ENCODE measurements around the gene ANKS1B. TPM values are rescaled to one million over a fixed set of nuclear protein-coding genes. Genes with fewer than 3 reads are reported as not detected.

ANKS1B gene
- total RNA-seq, 1 experiment from 2014 or later, result 5.8 TPM

DNA sequence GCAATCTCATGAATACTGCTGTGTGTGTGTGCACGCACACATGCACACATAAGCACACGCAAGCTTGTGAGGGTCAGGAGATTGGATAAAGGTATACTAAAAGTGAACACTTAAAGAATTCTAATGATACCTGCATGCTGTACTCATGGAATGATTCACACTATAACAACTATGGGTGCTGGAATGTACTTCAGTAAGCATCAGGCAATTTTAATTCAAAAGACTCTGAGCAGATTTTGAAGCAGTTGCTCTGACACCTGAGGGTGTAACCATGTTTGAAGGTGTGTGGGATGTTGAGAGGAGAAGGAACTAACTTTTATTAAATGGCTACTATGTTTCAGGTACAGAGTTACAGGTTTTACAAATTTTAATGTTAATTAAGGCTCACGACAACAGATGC lies 275.6 kb downstream of the ANKS1B start:
- no peak overlapping the region for H3K27ac Mint-ChIP-seq
- H3K27me3 Mint-ChIP-seq (ENCODE audit: low read depth), result peaks cover 1% of the 10 kb centered on the region; the same call in 1 of the 2 replicates
- peaks cover 16% of the 10 kb centered on the region for H3K36me3 Mint-ChIP-seq
- no peak for ATAC-seq
- no peak overlapping the region for H3K4me3 Mint-ChIP-seq
- POLR2A ChIA-PET, result no interaction called here
- peaks cover 4% of the 10 kb centered on the region for H3K4me1 Mint-ChIP-seq
- peaks cover 19% of the 10 kb centered on the region for H3K9me3 Mint-ChIP-seq
- no peak for DNase-seq (ENCODE audit: low spot score)
- TF ChIP-seq ZNF671 (CRISPR knock-in tag; IDR thresholded peaks at IDR 0.05) (no peak), ZNF416 (CRISPR knock-in tag; IDR thresholded peaks at IDR 0.05) (no peak), JUN (CRISPR knock-in tag; IDR thresholded peaks at IDR 0.05) (no peak), NR1H2 (CRISPR knock-in tag; IDR thresholded peaks at IDR 0.05) (no peak), NFE2L1 (CRISPR knock-in tag; IDR thresholded peaks at IDR 0.05) (no peak), CREM (CRISPR knock-in tag; IDR thresholded peaks at IDR 0.05) (no peak), SP1 (CRISPR knock-in tag; conservative IDR thresholded peaks at IDR 0.05) (no peak), ATF1 (CRISPR knock-in tag; IDR thresholded peaks at IDR 0.05) (no peak), RELA (CRISPR knock-in tag; IDR thresholded peaks at IDR 0.05; ENCODE audit: borderline replicate concordance) (no peak), MYBL2 (CRISPR knock-in tag; IDR thresholded peaks at IDR 0.05) (no peak), TEAD4 (CRISPR knock-in tag; IDR thresholded peaks at IDR 0.05) (no peak)
- TF ChIP-seq, protein P1, sequence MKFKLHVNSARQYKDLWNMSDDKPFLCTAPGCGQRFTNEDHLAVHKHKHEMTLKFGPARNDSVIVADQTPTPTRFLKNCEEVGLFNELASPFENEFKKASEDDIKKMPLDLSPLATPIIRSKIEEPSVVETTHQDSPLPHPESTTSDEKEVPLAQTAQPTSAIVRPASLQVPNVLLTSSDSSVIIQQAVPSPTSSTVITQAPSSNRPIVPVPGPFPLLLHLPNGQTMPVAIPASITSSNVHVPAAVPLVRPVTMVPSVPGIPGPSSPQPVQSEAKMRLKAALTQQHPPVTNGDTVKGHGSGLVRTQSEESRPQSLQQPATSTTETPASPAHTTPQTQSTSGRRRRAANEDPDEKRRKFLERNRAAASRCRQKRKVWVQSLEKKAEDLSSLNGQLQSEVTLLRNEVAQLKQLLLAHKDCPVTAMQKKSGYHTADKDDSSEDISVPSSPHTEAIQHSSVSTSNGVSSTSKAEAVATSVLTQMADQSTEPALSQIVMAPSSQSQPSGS (CRISPR knock-in tag; IDR thresholded peaks at IDR 0.05; ENCODE audit: borderline replicate concordance, low read depth), result no peak
- TF ChIP-seq, protein P2, sequence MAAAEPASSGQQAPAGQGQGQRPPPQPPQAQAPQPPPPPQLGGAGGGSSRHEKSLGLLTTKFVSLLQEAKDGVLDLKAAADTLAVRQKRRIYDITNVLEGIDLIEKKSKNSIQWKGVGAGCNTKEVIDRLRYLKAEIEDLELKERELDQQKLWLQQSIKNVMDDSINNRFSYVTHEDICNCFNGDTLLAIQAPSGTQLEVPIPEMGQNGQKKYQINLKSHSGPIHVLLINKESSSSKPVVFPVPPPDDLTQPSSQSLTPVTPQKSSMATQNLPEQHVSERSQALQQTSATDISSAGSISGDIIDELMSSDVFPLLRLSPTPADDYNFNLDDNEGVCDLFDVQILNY (CRISPR knock-in tag; IDR thresholded peaks at IDR 0.05), result no peak
- TF ChIP-seq, protein P3, sequence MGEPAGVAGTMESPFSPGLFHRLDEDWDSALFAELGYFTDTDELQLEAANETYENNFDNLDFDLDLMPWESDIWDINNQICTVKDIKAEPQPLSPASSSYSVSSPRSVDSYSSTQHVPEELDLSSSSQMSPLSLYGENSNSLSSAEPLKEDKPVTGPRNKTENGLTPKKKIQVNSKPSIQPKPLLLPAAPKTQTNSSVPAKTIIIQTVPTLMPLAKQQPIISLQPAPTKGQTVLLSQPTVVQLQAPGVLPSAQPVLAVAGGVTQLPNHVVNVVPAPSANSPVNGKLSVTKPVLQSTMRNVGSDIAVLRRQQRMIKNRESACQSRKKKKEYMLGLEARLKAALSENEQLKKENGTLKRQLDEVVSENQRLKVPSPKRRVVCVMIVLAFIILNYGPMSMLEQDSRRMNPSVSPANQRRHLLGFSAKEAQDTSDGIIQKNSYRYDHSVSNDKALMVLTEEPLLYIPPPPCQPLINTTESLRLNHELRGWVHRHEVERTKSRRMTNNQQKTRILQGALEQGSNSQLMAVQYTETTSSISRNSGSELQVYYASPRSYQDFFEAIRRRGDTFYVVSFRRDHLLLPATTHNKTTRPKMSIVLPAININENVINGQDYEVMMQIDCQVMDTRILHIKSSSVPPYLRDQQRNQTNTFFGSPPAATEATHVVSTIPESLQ (CRISPR knock-in tag; IDR thresholded peaks at IDR 0.05), result no peak
- TF ChIP-seq, protein P4, sequence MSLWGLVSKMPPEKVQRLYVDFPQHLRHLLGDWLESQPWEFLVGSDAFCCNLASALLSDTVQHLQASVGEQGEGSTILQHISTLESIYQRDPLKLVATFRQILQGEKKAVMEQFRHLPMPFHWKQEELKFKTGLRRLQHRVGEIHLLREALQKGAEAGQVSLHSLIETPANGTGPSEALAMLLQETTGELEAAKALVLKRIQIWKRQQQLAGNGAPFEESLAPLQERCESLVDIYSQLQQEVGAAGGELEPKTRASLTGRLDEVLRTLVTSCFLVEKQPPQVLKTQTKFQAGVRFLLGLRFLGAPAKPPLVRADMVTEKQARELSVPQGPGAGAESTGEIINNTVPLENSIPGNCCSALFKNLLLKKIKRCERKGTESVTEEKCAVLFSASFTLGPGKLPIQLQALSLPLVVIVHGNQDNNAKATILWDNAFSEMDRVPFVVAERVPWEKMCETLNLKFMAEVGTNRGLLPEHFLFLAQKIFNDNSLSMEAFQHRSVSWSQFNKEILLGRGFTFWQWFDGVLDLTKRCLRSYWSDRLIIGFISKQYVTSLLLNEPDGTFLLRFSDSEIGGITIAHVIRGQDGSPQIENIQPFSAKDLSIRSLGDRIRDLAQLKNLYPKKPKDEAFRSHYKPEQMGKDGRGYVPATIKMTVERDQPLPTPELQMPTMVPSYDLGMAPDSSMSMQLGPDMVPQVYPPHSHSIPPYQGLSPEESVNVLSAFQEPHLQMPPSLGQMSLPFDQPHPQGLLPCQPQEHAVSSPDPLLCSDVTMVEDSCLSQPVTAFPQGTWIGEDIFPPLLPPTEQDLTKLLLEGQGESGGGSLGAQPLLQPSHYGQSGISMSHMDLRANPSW (CRISPR knock-in tag; conservative IDR thresholded peaks at IDR 0.05; ENCODE audit: low read depth), result no peak
- TF ChIP-seq, protein P5, sequence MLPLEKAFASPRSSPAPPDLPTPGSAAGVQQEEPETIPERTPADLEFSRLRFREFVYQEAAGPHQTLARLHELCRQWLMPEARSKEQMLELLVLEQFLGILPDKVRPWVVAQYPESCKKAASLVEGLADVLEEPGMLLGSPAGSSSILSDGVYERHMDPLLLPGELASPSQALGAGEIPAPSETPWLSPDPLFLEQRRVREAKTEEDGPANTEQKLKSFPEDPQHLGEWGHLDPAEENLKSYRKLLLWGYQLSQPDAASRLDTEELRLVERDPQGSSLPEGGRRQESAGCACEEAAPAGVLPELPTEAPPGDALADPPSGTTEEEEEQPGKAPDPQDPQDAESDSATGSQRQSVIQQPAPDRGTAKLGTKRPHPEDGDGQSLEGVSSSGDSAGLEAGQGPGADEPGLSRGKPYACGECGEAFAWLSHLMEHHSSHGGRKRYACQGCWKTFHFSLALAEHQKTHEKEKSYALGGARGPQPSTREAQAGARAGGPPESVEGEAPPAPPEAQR (CRISPR knock-in tag; IDR thresholded peaks at IDR 0.05), result no peak
- TF ChIP-seq, protein P6, sequence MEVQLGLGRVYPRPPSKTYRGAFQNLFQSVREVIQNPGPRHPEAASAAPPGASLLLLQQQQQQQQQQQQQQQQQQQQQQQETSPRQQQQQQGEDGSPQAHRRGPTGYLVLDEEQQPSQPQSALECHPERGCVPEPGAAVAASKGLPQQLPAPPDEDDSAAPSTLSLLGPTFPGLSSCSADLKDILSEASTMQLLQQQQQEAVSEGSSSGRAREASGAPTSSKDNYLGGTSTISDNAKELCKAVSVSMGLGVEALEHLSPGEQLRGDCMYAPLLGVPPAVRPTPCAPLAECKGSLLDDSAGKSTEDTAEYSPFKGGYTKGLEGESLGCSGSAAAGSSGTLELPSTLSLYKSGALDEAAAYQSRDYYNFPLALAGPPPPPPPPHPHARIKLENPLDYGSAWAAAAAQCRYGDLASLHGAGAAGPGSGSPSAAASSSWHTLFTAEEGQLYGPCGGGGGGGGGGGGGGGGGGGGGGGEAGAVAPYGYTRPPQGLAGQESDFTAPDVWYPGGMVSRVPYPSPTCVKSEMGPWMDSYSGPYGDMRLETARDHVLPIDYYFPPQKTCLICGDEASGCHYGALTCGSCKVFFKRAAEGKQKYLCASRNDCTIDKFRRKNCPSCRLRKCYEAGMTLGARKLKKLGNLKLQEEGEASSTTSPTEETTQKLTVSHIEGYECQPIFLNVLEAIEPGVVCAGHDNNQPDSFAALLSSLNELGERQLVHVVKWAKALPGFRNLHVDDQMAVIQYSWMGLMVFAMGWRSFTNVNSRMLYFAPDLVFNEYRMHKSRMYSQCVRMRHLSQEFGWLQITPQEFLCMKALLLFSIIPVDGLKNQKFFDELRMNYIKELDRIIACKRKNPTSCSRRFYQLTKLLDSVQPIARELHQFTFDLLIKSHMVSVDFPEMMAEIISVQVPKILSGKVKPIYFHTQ (CRISPR knock-in tag; IDR thresholded peaks at IDR 0.05), result no peak
- TF ChIP-seq, protein P7, sequence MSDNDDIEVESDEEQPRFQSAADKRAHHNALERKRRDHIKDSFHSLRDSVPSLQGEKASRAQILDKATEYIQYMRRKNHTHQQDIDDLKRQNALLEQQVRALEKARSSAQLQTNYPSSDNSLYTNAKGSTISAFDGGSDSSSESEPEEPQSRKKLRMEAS (CRISPR knock-in tag; IDR thresholded peaks at IDR 0.05), result no peak
- TF ChIP-seq, protein P8, sequence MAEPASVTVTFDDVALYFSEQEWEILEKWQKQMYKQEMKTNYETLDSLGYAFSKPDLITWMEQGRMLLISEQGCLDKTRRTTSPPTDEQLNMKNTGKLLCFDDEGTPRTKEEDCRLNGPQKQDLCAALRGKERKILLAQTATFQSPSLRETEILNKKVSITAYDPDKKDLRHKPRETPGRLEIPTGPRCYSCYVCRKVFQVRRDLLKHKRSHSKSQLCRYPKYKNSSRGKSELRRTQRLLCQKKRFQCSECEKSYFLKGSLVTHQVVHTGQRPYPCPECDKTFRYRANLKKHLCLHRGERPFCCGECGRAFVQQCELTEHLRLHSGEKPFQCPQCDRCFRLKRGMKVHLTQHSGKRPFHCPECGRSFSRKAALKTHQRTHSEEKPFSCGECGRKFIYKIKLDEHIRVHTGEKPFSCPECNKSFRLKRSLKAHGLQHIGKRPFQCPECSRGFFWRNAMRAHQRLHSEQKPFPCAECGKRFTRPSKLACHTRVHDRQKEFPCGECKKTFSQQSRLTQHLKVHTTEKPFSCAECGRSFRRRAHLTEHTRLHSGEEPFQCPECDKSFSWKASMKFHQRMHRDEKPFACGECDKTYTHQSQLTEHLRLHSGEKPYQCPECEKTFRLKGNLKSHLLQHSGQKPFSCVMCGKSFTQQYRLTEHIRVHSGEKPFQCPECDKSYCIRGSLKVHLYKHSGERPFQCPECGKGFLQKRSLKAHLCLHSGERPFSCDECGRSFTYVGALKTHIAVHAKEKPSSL (CRISPR knock-in tag; conservative IDR thresholded peaks at IDR 0.05), result no peak
- TF ChIP-seq, protein P9, sequence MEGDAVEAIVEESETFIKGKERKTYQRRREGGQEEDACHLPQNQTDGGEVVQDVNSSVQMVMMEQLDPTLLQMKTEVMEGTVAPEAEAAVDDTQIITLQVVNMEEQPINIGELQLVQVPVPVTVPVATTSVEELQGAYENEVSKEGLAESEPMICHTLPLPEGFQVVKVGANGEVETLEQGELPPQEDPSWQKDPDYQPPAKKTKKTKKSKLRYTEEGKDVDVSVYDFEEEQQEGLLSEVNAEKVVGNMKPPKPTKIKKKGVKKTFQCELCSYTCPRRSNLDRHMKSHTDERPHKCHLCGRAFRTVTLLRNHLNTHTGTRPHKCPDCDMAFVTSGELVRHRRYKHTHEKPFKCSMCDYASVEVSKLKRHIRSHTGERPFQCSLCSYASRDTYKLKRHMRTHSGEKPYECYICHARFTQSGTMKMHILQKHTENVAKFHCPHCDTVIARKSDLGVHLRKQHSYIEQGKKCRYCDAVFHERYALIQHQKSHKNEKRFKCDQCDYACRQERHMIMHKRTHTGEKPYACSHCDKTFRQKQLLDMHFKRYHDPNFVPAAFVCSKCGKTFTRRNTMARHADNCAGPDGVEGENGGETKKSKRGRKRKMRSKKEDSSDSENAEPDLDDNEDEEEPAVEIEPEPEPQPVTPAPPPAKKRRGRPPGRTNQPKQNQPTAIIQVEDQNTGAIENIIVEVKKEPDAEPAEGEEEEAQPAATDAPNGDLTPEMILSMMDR (IDR thresholded peaks at IDR 0.05), result no peak
- CTCF ChIA-PET, result interaction anchor here (1.6 kb wide), 1 partner anchor 89 kb away, joined by 4 read pairs; no protein-coding TSS in a partner anchor
